NCI-H146 treated with DMSO at 0.1 percent for 48 hours (cell line): ENCODE measurements around the gene HSF4.

Experiments used
- DNase-seq: peaks from one replicate; lab custom pipeline; 2025; ENCODE audit not compliant: unreplicated experiment; lab: John Stamatoyannopoulos, UW

The HSF4 gene

GRCh38 chr16:67184995-67185650 is 20.6 kb downstream of the HSF4 start:
- peak; percentile 18 for DNase-seq

DNA sequence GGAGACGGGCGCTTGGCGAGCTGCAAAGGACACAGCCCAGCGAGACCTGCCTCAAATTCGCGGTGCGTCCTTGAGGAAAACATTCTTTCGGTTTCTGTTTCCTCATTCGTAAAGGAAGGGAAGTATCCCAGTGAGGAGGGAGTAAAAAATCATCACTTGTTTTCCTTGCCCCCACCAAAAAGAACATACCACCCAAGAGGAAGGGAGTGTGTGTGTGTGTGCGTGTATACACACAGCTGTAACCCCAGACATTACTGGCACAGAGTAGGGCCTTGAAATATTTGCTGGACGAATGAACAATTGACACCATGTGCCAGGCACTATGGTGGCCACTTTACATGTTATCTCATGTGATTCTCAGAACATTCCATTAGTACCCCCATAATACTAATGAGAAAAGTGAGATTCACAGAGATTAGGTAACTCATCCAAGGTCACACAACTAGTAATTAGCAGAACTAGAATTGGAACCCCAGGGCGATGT is 21.1 kb downstream of the HSF4 start:
- no peak for DNase-seq

DNA sequence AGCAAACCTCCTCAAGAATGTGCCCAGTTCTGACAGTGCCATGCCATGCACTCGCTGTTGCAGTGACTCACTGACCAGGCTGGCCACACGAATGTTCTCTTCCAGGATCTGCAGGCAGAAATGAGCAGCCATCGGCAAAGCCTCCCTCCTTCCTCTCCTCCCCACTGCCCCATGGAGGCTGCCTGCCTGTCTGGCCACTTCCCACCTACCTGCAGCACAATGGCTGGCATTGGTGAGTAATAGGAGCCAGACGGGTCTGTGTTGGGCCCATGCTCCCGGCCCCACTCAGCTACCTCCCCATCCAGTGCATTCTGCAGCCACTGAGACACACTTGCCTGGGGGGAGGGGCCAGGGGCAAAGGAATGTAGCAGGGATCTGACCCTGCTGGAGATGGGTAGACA is 22.0 kb downstream of the HSF4 start:
- no peak for DNase-seq

GRCh38 chr16:67187175-67187890 is 22.8 kb downstream of the HSF4 start:
- no peak for DNase-seq

DNA sequence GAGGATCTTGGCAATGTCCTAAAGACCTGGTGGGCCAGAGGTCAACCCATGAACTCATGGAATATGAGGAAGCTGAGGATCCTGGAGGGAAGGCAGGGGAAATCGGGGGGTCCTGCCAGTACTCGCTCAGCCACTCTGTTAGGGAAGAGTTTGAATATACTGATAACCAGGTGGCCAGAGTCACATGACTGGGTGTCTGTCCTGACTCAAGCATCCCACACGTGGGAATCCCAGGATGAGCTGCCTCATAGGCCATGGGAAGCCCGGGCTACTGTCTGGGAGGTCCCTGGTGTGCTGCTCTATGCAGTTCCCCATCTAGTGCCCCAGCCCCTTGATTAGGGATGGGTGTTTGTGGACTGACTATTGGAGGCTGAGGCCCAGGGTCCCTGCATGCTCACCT is 23.8 kb downstream of the HSF4 start:
- no peak for DNase-seq

- DNase-seq: no peak
Observed at GRCh38 chr16:67188798-67189197, 24.3 kb downstream of the HSF4 start.

- DNase-seq: no peak
Observed at GRCh38 chr16:67190041-67190440, 25.5 kb downstream of the HSF4 start, which contains the start of gene EXOC3L1. Gene EXOC3L1 (minus strand): TSS chr16:67190136. CDS start chr16:67189676, 460 bp downstream.

- DNase-seq: no peak
Observed at GRCh38 chr16:67190448-67191399, 26.2 kb downstream of the HSF4 start.

DNA sequence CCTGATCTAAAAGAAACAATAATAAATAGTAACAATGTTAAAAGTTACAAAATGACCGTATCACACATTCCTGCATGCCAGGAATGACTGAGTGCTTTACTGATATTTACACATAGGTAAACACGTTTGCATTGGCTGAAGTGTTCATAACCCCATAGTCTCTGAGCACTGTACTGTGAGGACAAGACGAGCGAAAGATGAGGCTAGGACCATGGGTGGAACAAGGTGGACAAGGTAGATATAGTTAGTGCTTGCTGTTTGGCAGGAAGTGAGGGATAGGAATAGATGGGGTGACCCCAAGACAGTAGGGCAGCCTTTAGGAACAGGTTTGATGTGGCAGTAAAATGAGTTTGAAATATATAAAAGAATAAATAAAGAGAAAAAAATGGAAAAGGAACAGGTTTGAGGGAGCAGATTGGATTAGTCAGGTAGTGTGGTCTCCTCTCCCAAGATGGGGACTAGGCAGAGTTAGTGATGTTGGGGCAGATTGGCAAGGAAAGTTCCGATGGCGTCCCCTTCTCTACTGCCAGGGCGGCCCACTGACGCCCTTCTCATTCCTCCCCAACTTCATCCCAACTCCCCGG is 27.0 kb downstream of the HSF4 start:
- DNase-seq: no peak

- peak; percentile 51 for DNase-seq
Observed at GRCh38 chr16:67191995-67192681, 27.6 kb downstream of the HSF4 start, which contains the start of gene E2F4. Gene E2F4 (plus strand): TSS chr16:67192155. CDS start chr16:67192228, 73 bp downstream.

DNA sequence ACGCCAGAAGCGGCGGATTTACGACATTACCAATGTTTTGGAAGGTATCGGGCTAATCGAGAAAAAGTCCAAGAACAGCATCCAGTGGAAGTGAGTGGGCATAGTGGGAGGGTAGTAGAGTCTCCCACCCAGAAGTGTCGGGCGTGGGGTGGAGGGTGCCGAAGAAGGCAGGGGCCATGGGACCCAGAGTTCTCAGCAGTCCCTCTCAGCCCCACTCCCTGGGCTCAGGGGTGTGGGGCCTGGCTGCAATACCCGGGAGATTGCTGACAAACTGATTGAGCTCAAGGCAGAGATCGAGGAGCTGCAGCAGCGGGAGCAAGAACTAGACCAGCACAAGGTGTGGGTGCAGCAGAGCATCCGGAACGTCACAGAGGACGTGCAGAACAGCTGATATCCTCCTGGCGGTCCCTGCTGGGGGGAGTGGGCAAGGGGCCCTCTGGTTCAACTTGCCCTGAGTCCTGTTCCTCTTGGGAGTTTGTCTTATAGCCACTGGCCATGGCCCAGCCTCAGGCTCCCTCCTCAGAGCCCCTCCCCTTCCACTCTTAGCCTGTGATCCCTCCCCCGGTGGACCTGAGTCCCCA is 28.3 kb downstream of the HSF4 start:
- no peak for DNase-seq

DNA sequence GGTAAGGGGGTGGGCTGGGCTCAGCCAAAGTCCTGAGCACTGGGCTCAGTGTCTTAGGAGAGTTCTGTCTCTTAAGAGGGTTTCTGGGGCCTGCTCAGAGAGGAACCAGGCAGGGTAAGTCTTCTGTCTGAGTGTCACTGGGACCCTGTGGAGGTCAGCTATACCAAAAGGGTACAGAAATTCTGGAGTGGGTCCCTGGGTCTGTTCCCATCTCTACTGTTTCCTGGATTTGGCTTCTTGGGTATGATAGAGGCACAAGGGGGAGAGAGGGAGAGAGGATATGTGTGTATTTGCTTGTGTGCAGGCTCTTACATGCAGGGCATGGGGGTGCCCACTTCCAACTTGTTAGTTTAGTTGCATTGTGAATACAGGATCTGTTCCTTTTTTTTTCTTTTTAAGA is 29.0 kb downstream of the HSF4 start:
- no peak for DNase-seq

DNA sequence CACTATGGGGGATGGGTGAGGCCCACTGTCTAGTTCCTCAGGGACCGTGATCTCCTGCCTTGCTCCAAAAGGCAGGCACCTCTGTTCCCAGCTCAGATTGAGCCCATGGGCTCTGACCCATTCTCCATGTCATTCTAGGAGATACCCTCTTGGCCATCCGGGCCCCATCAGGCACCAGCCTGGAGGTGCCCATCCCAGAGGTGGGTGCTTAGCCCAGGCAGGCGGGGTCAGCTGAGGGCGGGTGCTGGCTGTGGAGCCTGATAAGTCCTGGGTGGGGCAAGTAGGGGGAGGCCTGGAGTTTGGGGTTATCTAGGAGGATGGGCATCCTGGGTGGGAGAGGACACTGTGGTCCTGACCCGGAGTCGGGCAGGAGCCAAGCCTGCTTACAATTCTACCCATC is 29.7 kb downstream of the HSF4 start:
- no peak for DNase-seq

- DNase-seq: no peak
Observed at GRCh38 chr16:67195676-67196075, 31.1 kb downstream of the HSF4 start.

GRCh38 chr16:67196881-67197280 is 32.3 kb downstream of the HSF4 start:
- no peak for DNase-seq

- DNase-seq: no peak
Observed at GRCh38 chr16:67197704-67198103, 33.2 kb downstream of the HSF4 start.

DNA sequence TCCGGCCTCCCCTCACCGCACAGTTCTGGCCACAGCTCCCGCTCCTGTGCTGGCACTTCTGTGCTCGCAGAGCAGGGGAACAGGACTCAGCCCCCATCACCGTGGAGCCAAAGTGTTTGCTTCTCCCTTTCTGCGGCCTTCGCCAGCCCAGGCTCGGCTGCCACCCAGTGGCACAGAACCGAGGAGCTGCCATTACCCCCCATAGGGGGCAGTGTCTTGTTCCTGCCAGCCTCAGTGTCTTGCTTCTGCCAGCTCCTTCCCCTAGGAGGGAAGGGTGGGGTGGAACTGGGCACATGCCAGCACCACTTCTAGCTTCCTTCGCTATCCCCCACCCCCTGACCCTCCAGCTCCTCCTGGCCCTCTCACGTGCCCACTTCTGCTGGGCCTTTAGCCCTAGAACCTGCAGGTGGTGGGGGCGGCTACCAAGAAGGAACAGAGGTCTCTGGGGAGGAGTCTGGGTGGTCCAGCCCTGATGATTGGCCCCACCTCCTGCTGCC is 33.7 kb downstream of the HSF4 start:
- no peak for DNase-seq

DNA sequence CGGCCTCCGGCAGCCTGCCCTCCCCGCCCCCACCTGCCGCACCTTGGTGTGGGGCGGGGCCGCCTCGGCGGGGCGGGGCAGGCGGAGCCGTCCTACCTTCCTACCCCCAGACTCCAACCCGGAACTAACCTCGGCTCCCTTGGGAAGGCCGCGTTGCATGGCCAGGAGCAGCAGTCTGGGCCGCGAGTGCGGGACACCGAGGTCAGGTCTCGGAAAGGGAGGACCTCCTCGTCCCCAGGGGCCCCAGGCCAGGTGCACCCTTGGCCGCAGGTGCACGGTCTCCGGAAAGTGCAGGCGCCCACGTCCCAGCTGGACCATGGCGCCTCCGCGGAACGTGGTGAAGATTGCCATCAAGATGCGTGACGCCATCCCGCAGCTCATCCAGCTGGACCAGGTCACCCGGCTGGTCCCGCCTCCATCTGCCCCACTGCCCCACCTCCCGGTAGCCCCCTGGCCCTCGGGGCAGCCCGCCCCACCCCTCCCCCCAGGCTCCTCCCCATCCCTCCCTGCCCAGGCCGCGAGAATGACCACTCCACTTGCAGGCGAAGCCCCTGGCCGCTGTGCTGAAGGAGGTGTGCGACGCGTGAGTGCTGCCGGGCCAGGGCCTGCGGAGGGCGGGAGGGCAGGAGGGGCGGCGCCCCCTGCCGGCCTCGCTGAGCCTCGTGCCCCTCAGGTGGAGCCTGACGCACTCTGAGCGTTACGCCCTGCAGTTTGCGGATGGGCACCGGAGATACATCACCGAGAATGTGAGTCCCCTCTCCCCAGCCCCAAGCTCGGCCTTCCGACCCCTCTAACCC is 34.7 kb downstream of the HSF4 start, which contains the start of gene ELMO3:
TSS of gene ELMO3 (plus strand) at position 121 of the 797 bp plus-strand sequence. CDS start at position 317, 196 bp downstream.
- peak; percentile 49 for DNase-seq

DNA sequence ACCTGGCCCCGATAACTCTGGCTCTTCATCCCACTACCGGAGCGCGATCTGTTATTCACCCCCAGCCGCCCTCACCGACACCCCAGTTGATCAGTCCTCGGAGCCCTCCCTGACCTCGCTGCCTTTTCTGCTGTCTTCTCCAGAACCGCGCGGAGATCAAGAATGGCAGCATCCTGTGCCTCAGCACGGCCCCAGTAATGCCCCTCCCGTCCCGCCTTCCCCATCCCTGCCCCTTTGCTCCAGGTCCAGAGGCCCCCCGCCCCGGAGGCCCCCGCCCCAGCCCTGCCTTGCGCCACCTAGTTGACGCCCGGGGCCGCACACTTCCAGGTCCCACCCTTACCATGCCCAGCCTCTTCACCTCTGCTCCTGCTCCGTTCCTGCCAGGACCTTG is 35.3 kb downstream of the HSF4 start:
- DNase-seq: peak; percentile 25
